ENCODE data around the gene MYO18A.

Gene MYO18A

GRCh38 chr17:29168079-29168758 lies 12.0 kb downstream of the MYO18A start:
- DNase-seq (ENCODE audit: low spot score), result no peak

GRCh38 chr17:29167393-29168078 lies 12.7 kb downstream of the MYO18A start:
- DNase-seq (ENCODE audit: low spot score), result no peak

GRCh38 chr17:29166507-29166887 lies 13.7 kb downstream of the MYO18A start:
- DNase-seq (ENCODE audit: low spot score), result no peak

- no peak for DNase-seq (ENCODE audit: low spot score)
These were observed 14.2 kb downstream of the MYO18A start for GRCh38 chr17:29165800-29166506.

- no peak for DNase-seq (ENCODE audit: low spot score)
These were observed 14.9 kb downstream of the MYO18A start for GRCh38 chr17:29165261-29165660.

GRCh38 chr17:29163563-29163962 lies 16.6 kb downstream of the MYO18A start:
- no peak for DNase-seq (ENCODE audit: low spot score)

- DNase-seq (ENCODE audit: low spot score), result peak; percentile 87
These were observed 17.3 kb downstream of the MYO18A start for GRCh38 chr17:29162909-29163341.

- DNase-seq (ENCODE audit: low spot score), result no peak
These were observed 17.9 kb downstream of the MYO18A start for GRCh38 chr17:29162082-29162908.

- no peak for DNase-seq (ENCODE audit: low spot score)
These were observed 19.9 kb downstream of the MYO18A start for GRCh38 chr17:29160253-29160652.

- DNase-seq (ENCODE audit: low spot score), result no peak
These were observed 20.8 kb downstream of the MYO18A start for GRCh38 chr17:29159306-29159860.

GRCh38 chr17:29158488-29159275 lies 21.5 kb downstream of the MYO18A start:
- no peak for DNase-seq (ENCODE audit: low spot score)

- DNase-seq (ENCODE audit: low spot score), result no peak
These were observed 22.1 kb downstream of the MYO18A start for GRCh38 chr17:29158096-29158487.

GRCh38 chr17:29157310-29157709 lies 22.9 kb downstream of the MYO18A start:
- no peak for DNase-seq (ENCODE audit: low spot score)

- DNase-seq (ENCODE audit: low spot score), result no peak
These were observed 23.4 kb downstream of the MYO18A start for GRCh38 chr17:29156781-29157180.

- DNase-seq (ENCODE audit: low spot score), result no peak
These were observed 24.2 kb downstream of the MYO18A start for GRCh38 chr17:29155966-29156338.

- DNase-seq (ENCODE audit: low spot score), result no peak
These were observed 24.8 kb downstream of the MYO18A start for GRCh38 chr17:29155227-29155965.

GRCh38 chr17:29154516-29155226 lies 25.5 kb downstream of the MYO18A start:
- no peak for DNase-seq (ENCODE audit: low spot score)

GRCh38 chr17:29151567-29151966 lies 28.6 kb downstream of the MYO18A start:
- DNase-seq (ENCODE audit: low spot score), result no peak

- no peak for DNase-seq (ENCODE audit: low spot score)
These were observed 30.0 kb downstream of the MYO18A start for GRCh38 chr17:29150161-29150560.

Data from SK-N-DZ (cell line).